Measurements from ENCODE around the gene TNFRSF1B.

Gene TNFRSF1B

GRCh38 chr1:12194666-12195216 lies 27.9 kb downstream of the TNFRSF1B start:
- DNase-seq (ENCODE audit: low spot score), result no peak

- DNase-seq (ENCODE audit: low spot score), result no peak
Measured at GRCh38 chr1:12195416-12195815, 28.6 kb downstream of the TNFRSF1B start.

- no peak for DNase-seq (ENCODE audit: low spot score)
Measured at GRCh38 chr1:12196641-12197482, 30.1 kb downstream of the TNFRSF1B start.

GRCh38 chr1:12197483-12197880 lies 30.7 kb downstream of the TNFRSF1B start:
- no peak for DNase-seq (ENCODE audit: low spot score)

- DNase-seq (ENCODE audit: low spot score), result no peak
Measured at GRCh38 chr1:12200208-12200607, 33.4 kb downstream of the TNFRSF1B start.

GRCh38 chr1:12201352-12202189 lies 34.8 kb downstream of the TNFRSF1B start:
- no peak for DNase-seq (ENCODE audit: low spot score)

GRCh38 chr1:12202190-12202497 lies 35.4 kb downstream of the TNFRSF1B start:
- DNase-seq (ENCODE audit: low spot score), result no peak

GRCh38 chr1:12202577-12202976 lies 35.8 kb downstream of the TNFRSF1B start:
- no peak for DNase-seq (ENCODE audit: low spot score)

GRCh38 chr1:12203216-12204007 lies 36.6 kb downstream of the TNFRSF1B start:
- DNase-seq (ENCODE audit: low spot score), result no peak

- DNase-seq (ENCODE audit: low spot score), result no peak
Measured at GRCh38 chr1:12204140-12204539, 37.3 kb downstream of the TNFRSF1B start.

- no peak for DNase-seq (ENCODE audit: low spot score)
Measured at GRCh38 chr1:12204754-12205658, 38.2 kb downstream of the TNFRSF1B start.

GRCh38 chr1:12206238-12206637 lies 39.4 kb downstream of the TNFRSF1B start:
- no peak for DNase-seq (ENCODE audit: low spot score)

GRCh38 chr1:12206792-12207424 lies 40.1 kb downstream of the TNFRSF1B start:
- DNase-seq (ENCODE audit: low spot score), result no peak

- no peak for DNase-seq (ENCODE audit: low spot score)
Measured at GRCh38 chr1:12208271-12208670, 41.5 kb downstream of the TNFRSF1B start.

GRCh38 chr1:12208764-12209494 lies 42.1 kb downstream of the TNFRSF1B start:
- peak; percentile 84 for DNase-seq (ENCODE audit: low spot score)

GRCh38 chr1:12209495-12209832 lies 42.7 kb downstream of the TNFRSF1B start:
- no peak for DNase-seq (ENCODE audit: low spot score)

- peak; percentile 18 for DNase-seq (ENCODE audit: low spot score)
Measured at GRCh38 chr1:12215118-12215961, 48.5 kb downstream of the TNFRSF1B start.

- DNase-seq (ENCODE audit: low spot score), result no peak
Measured at GRCh38 chr1:12219800-12220199, 53.0 kb downstream of the TNFRSF1B start.

- DNase-seq (ENCODE audit: low spot score), result no peak
Measured at GRCh38 chr1:12220890-12221289, 54.1 kb downstream of the TNFRSF1B start.
